ENCODE data around the gene BORCS6. TPM values are rescaled to one million over a fixed set of nuclear protein-coding genes. Genes with fewer than 3 reads are reported as not detected.
A peak's percentile ranks its signal among the peaks of the same experiment; 100 is the strongest.

The BORCS6 gene
- total and polyA plus RNA-seq, 2 of the 13 experiments (the other 11 are each of a cell fraction or from before 2014, with no cell fraction given) = 2.0 to 5.1 TPM

DNA sequence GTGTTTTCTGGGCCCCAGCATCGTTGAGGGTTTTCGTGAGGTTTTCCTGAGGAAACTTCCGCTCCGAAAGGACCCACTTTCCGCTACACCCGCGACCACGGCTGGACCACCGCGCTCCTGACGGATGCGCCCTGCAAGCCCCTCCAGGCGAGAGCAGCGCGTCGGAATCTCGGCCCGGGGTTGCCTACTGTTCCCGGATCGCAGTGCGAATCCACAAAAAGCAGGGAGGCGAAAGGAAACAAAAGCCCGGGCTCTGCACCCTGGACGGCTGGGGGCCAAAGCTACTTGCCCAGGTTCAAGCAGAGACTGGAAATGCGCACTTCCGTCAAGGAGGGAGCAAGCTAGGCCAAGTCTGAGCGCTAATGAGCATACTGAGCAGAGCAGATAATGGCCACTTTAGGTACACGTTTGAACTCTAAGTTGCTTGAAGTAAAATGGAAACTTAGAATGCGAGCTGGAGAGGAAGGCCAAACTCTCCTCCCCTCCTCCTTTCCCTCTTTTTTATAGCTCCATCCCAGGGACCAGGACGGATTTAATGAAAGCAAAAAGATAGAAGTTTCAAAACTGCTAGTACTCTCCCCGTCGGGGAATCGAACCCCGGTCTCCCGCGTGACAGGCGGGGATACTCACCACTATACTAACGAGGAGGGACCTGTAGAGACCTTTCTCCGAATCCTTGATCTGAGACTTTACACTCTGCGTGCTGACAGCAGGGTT is 31.8 kb upstream of the BORCS6 start (continued):
- TF ChIP-seq ZNF318 (CRISPR knock-in tag; IDR thresholded peaks at IDR 0.05) (no peak), ZBTB26 (CRISPR knock-in tag; IDR thresholded peaks at IDR 0.05; ENCODE audit: borderline replicate concordance) (peak; percentile 55; the same call in 1 of the 2 replicates), NR2F6 (IDR thresholded peaks at IDR 0.05) (0 out of 2 replicates have a peak, but pooled peaks have one; percentile 11), NR2F6 (CRISPR knock-in tag; IDR thresholded peaks at IDR 0.05) (no peak), ZXDC (CRISPR knock-in tag; IDR thresholded peaks at IDR 0.05) (0 out of 2 replicates have a peak, but pooled peaks have one; percentile 57), MAFG (CRISPR knock-in tag; IDR thresholded peaks at IDR 0.05) (no peak), ZBTB20 (CRISPR knock-in tag; IDR thresholded peaks at IDR 0.05; ENCODE audit: borderline replicate concordance, low read depth) (peak; percentile 24; the same call in 1 of the 2 replicates), GZF1 (CRISPR knock-in tag; IDR thresholded peaks at IDR 0.05) (peak; percentile 48; the same call in 1 of the 2 replicates)
- TF ChIP-seq, protein P1, sequence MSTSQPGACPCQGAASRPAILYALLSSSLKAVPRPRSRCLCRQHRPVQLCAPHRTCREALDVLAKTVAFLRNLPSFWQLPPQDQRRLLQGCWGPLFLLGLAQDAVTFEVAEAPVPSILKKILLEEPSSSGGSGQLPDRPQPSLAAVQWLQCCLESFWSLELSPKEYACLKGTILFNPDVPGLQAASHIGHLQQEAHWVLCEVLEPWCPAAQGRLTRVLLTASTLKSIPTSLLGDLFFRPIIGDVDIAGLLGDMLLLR (CRISPR knock-in tag; IDR thresholded peaks at IDR 0.05) = 0 out of 2 replicates have a peak, but pooled peaks have one; percentile 54
- TF ChIP-seq, protein P2, sequence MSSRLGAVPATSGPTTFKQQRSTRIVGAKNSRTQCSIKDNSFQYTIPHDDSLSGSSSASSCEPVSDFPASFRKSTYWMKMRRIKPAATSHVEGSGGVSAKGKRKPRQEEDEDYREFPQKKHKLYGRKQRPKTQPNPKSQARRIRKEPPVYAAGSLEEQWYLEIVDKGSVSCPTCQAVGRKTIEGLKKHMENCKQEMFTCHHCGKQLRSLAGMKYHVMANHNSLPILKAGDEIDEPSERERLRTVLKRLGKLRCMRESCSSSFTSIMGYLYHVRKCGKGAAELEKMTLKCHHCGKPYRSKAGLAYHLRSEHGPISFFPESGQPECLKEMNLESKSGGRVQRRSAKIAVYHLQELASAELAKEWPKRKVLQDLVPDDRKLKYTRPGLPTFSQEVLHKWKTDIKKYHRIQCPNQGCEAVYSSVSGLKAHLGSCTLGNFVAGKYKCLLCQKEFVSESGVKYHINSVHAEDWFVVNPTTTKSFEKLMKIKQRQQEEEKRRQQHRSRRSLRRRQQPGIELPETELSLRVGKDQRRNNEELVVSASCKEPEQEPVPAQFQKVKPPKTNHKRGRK (CRISPR knock-in tag; IDR thresholded peaks at IDR 0.05) = no peak
- TF ChIP-seq, protein P3, sequence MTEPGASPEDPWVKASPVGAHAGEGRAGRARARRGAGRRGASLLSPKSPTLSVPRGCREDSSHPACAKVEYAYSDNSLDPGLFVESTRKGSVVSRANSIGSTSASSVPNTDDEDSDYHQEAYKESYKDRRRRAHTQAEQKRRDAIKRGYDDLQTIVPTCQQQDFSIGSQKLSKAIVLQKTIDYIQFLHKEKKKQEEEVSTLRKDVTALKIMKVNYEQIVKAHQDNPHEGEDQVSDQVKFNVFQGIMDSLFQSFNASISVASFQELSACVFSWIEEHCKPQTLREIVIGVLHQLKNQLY (CRISPR knock-in tag; IDR thresholded peaks at IDR 0.05) = 0 out of 2 replicates have a peak, but pooled peaks have one; percentile 14

Data from HepG2 (cell line).